Chondrocyte (in vitro differentiated cells): ENCODE results near the gene ZG16. TPM values are rescaled to one million over a fixed set of nuclear protein-coding genes. Genes with fewer than 3 reads are reported as not detected.

ENCODE experiments used
- DNase-seq: peaks from one replicate; pipeline ENCODE4 v3.0.0; 2021; ENCODE audit warnings: mixed read lengths, low spot score
- H3K27ac Mint-ChIP-seq: one replicate; pipeline ENCODE4 v1.8.0; 2021; ENCODE audit warnings: mild to moderate bottlenecking, moderate library complexity, mixed read lengths; ENCODE audit not compliant: unreplicated experiment
- H3K27me3 Mint-ChIP-seq: 2 replicates; pipeline ENCODE4 v1.8.0; 2021; ENCODE audit warnings: low read depth, mixed read lengths
- H3K36me3 Mint-ChIP-seq: 2 replicates; pipeline ENCODE4 v1.8.0; 2021; ENCODE audit warnings: low read depth, mixed read lengths
- H3K4me1 Mint-ChIP-seq: 2 replicates; pipeline ENCODE4 v1.8.0; 2021; ENCODE audit warnings: low read depth, mild to moderate bottlenecking, mixed read lengths
- H3K4me3 Mint-ChIP-seq: one replicate; pipeline ENCODE4 v1.8.0; 2021; ENCODE audit warnings: mild to moderate bottlenecking, moderate library complexity, mixed read lengths; ENCODE audit not compliant: unreplicated experiment
- H3K9me3 Mint-ChIP-seq: 2 replicates; pipeline ENCODE4 v1.8.0; 2021; ENCODE audit warnings: low read depth, mixed read lengths
- total RNA-seq: library from RNA; stranded (reverse); gene quantifications from 3 replicates; pipeline ENCODE4 v1.2.1, GENCODE V29; 2021
- TF ChIP-seq, protein P1 (sequence below): fragments of 200-600 bp; sonication (generic); IDR thresholded peaks from 2 replicates; pipeline ENCODE4 v1.5.0; 2021; ENCODE audit warnings: antibody characterized with exemption, mild to moderate bottlenecking, moderate library complexity

ZG16 gene
- total RNA-seq, 1 donor from 2014 or later, result not detected

DNA sequence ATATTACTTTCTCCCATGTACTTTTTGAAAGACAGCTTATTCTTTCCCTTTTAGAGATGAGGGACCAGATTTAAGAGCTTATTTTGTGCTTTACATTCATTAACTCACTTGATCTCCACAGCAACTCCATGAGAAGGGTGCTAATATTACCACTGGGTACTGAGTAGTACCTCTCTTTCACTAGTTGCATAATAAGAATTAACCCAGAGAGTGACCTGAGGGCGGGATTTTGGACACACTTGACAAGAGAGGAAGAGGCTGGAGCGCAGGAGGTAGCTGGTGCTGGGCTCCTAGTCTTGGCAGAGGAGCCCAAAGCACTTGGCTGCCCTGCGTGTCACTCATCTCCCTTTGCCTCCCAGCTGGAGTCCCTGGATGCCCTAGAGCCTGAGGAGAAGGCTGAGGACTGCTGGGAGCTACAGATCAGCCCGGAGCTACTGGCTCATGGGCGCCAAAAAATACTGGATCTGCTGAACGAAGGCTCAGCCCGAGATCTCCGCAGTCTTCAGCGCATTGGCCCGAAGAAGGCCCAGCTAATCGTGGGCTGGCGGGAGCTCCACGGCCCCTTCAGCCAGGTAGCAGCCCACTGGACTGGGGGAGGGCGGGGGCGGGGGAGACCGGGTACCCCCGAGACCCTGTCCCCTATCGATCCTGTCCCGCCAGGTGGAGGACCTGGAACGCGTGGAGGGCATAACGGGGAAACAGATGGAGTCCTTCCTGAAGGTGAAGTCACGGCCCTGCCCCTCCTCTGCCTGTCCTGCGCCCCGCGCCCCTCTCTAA lies 26.6 kb downstream of the ZG16 start:
- Mint-ChIP-seq H3K36me3 (peaks cover 7% of the 10 kb centered on the region), H3K27ac (peak overlapping the region; percentile 100)
- TF ChIP-seq, protein P1, sequence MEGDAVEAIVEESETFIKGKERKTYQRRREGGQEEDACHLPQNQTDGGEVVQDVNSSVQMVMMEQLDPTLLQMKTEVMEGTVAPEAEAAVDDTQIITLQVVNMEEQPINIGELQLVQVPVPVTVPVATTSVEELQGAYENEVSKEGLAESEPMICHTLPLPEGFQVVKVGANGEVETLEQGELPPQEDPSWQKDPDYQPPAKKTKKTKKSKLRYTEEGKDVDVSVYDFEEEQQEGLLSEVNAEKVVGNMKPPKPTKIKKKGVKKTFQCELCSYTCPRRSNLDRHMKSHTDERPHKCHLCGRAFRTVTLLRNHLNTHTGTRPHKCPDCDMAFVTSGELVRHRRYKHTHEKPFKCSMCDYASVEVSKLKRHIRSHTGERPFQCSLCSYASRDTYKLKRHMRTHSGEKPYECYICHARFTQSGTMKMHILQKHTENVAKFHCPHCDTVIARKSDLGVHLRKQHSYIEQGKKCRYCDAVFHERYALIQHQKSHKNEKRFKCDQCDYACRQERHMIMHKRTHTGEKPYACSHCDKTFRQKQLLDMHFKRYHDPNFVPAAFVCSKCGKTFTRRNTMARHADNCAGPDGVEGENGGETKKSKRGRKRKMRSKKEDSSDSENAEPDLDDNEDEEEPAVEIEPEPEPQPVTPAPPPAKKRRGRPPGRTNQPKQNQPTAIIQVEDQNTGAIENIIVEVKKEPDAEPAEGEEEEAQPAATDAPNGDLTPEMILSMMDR, result no peak

DNA sequence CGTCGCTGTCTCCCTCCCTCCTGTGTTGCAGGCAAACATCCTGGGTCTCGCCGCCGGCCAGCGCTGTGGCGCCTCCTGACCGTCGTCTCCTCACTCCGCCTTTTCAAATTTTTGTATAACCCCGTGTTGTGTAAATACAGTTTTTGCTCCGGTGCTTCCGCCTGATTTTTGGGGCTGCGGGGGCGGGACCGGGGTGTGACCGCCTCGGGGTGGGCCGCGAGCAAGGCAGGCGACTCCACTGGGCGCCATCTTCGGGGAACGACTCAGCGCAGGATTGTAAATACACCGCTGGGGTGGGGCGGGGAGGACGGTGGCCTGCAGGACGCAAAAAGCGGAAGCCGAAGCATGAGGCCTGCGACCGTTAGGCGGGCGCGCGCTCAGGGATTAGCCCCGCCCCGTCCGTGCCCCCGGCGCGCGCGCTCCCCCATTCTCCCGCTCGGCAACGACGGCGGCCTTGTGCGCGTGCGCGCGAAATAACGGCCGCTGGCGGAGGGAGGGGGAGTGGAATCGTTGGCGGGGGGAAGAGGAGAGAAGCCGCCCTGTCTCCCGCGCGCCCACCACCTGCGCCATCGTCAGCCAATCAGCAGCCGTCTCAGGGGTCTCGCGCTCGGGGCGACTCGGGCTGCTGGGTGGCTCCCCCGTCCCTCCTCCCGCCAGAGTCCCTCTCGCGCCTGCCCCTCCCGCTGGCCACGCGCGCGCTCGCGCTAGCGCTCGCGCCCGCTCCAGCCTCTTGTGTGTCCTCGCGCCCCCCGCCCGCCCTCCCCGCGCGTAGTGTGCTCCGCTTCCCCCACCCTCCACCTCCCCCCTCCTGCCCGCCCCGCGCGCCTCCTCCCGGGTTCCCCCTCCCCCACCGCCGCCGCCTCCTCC lies 27.4 kb downstream of the ZG16 start:
- Mint-ChIP-seq H3K27ac (peak overlapping the region; percentile 100), H3K9me3 (no peaks in the 10 kb centered on the region), H3K4me3 (peak overlapping the region; percentile 100), H3K27me3 (no peaks in the 10 kb centered on the region), H3K4me1 (peaks cover 33% of the 10 kb centered on the region), H3K36me3 (peaks cover 10% of the 10 kb centered on the region)
- TF ChIP-seq, protein P1, result peak; percentile 54
- no peak for DNase-seq

More for the DNA sequence above, 26.6 kb downstream of the ZG16 start:
- DNase-seq, result no peak
- Mint-ChIP-seq H3K27me3 (no peaks in the 10 kb centered on the region), H3K9me3 (no peaks in the 10 kb centered on the region), H3K4me1 (peaks cover 25% of the 10 kb centered on the region), H3K4me3 (peak overlapping the region; percentile 100)

DNA sequence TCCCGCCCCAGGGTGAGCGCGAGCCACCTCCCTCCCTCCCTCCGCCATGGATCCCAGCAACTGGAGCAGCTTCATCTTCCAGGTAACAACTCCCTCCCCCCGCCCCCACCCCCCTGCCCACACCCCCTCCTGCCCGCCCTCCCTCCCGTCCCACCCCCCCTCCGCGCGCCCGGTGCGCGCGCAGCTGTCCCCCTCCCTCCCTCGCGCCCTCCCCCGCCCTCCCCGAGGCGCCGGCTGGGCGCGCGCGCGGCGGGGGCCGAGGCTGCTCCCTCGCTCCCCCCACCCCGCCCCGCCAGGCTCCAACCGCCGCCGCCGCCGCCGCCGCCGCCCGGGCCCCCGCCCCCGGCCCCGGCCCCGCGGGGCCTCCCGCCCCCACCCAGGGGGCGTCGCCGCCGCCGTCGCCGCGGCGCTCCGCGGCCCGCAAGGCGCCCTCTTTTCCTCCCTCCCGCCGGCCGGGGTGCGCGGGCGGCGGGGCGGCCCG lies 28.1 kb downstream of the ZG16 start, which contains the start of gene MAZ:
TSS of gene MAZ (plus strand) at position 431 of the 481 bp plus-strand sequence. CDS start 173 bp downstream, outside the sequence.
- TF ChIP-seq, protein P1, result no peak
- no peak for DNase-seq
- Mint-ChIP-seq H3K4me1 (peaks cover 40% of the 10 kb centered on the region), H3K36me3 (peaks cover 10% of the 10 kb centered on the region), H3K4me3 (peak within 1 kb of the TSS; percentile 100), H3K9me3 (no peaks in the 10 kb centered on the region), H3K27me3 (no peaks in the 10 kb centered on the region), H3K27ac (peak within 1 kb of the TSS; percentile 100)

DNA sequence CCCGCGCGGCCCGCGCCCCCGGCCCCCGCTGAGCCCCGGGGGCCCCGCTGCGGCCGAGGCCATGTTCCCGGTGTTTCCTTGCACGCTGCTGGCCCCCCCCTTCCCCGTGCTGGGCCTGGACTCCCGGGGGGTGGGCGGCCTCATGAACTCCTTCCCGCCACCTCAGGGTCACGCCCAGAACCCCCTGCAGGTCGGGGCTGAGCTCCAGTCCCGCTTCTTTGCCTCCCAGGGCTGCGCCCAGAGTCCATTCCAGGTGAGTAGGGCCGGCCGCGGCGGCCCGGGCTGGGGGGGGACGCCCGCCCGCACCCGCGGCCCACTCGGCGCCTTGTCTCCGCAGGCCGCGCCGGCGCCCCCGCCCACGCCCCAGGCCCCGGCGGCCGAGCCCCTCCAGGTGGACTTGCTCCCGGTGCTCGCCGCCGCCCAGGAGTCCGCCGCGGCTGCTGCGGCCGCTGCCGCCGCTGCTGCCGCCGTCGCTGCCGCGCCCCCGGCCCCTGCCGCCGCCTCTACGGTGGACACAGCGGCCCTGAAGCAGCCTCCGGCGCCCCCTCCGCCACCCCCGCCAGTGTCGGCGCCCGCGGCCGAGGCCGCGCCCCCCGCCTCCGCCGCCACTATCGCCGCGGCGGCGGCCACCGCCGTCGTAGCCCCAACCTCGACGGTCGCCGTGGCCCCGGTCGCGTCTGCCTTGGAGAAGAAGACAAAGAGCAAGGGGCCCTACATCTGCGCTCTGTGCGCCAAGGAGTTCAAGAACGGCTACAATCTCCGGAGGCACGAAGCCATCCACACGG lies 28.8 kb downstream of the ZG16 start:
- peaks cover 45% of the 10 kb centered on the region for H3K4me1 Mint-ChIP-seq
- no peak for DNase-seq
- peak overlapping the region; percentile 96 for H3K27ac Mint-ChIP-seq
- H3K27me3 Mint-ChIP-seq, result no peaks in the 10 kb centered on the region
- peaks cover 10% of the 10 kb centered on the region for H3K36me3 Mint-ChIP-seq
- peak overlapping the region; percentile 83 for H3K4me3 Mint-ChIP-seq
- TF ChIP-seq, protein P1, result no peak
- no peaks in the 10 kb centered on the region for H3K9me3 Mint-ChIP-seq
